ENCODE data around the gene BIRC7. TPM values are rescaled to one million over a fixed set of nuclear protein-coding genes. Genes with fewer than 3 reads are reported as not detected.

Gene BIRC7
- total and polyA plus RNA-seq, 2 donors (not counting 3 experiments of a cell fraction or from before 2014, with no cell fraction given), result not detected

DNA sequence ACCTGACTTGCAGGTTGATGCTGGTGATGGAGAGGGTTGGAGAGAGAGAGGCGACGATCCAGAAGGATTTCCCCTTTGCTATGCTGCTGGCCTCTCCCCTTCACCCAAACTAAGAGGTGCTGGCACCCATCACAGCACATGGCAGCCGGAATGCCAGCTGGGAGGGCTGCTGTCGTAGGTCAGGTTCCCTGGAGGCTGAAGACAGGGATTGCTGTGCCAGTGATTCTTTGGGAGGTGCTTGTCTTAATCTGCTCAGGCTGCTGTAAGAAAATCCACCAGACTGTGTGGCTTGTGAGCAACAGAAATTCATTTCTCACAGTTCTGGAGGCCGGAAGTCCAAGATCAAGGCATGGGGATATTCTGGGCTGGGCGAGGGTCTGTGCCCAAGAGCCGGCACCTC is 32.6 kb downstream of the BIRC7 start:
- ChIA-PET POLR2A (no interaction called here), CTCF (interaction anchor here (1.0 to 2.4 kb wide), 3 partner anchors 9 to 45 kb away, joined by 3 to 7 read pairs (median 3); no protein-coding TSS in a partner anchor)
- Histone ChIP-seq H3K9ac (replicated peaks; ENCODE audit: extremely low read depth, insufficient read depth, low read length) (no peak overlapping the region), H3K9me1 (replicated peaks; ENCODE audit: control insufficient read depth, extremely low read depth, insufficient read depth, low read length) (no peaks in the 10 kb centered on the region), H3K4me3 (replicated peaks in 1 of 3; ENCODE audit: insufficient read depth in 1 of 3, low read depth in 1 of 3, low read length in 3 of 3) (no peak overlapping the region), H3K79me2 (ENCODE audit: control insufficient read depth, insufficient read depth, low read length) (peaks cover 6% of the 10 kb centered on the region), H3K36me3 (ENCODE audit: control insufficient read depth in 2 of 2, extremely low read depth in 1 of 2, insufficient read depth in 2 of 2, low read length in 2 of 2) (no peaks in the 10 kb centered on the region), H2AFZ (ENCODE audit: low read depth, low read length) (no peak overlapping the region), H3K27ac (ENCODE audit: insufficient read depth, low read depth, low read length) (no peak overlapping the region), H3K9me3 (replicated peaks; ENCODE audit: control insufficient read depth, insufficient read depth, low read length) (no peaks in the 10 kb centered on the region), H3K27me3 (ENCODE audit: control insufficient read depth in 2 of 2, insufficient read depth in 2 of 2, low read length in 2 of 2) (peaks cover 0 to 1% of the 10 kb centered on the region in 2 experiments), H3K4me1 (ENCODE audit: control insufficient read depth, extremely low read depth, insufficient read depth, low read length) (no peaks in the 10 kb centered on the region), H4K20me1 (replicated peaks; ENCODE audit: control insufficient read depth, extremely low read depth, insufficient read depth, low read length) (no peaks in the 10 kb centered on the region), H3K4me2 (ENCODE audit: insufficient read depth, low read length) (no peak overlapping the region)
- dilution Hi-C loops (cut with MboI; ENCODE audit: extremely low pct_ligation_motif_present, low sequenced_read_pairs), result no loop called here
- no peak for DNase-seq (ENCODE audit: low read depth, low spot score)
- BruUV-seq (replicated peaks), result no TSS peak
- no peak for FAIRE-seq
- TF ChIP-seq POLR2AphosphoS5 (IDR thresholded peaks at IDR 0.05; ENCODE audit: insufficient read depth, low read depth, low read length) (no peak), GATA2 (IDR thresholded peaks at IDR 0.05; ENCODE audit: insufficient read depth, insufficient read length, low read depth, low read length) (no peak), MAX (IDR thresholded peaks at IDR 0.05; ENCODE audit: insufficient read depth, insufficient read length) (no peak), MYC (IDR thresholded peaks at IDR 0.05; ENCODE audit: low read depth, low read length) (no peak), EZH2 (IDR thresholded peaks at IDR 0.05; ENCODE audit: borderline replicate concordance, low read depth, low read length, severe bottlenecking) (no peak), JUN (IDR thresholded peaks at IDR 0.05; ENCODE audit: borderline replicate concordance, insufficient read depth, insufficient read length, low read depth) (no peak), FOS (IDR thresholded peaks at IDR 0.05; ENCODE audit: borderline replicate concordance, insufficient read depth, low read length) (no peak), POLR2A (IDR thresholded peaks at IDR 0.05; ENCODE audit: low read depth, low read length) (no peak)
- TF ChIP-seq, protein P1, sequence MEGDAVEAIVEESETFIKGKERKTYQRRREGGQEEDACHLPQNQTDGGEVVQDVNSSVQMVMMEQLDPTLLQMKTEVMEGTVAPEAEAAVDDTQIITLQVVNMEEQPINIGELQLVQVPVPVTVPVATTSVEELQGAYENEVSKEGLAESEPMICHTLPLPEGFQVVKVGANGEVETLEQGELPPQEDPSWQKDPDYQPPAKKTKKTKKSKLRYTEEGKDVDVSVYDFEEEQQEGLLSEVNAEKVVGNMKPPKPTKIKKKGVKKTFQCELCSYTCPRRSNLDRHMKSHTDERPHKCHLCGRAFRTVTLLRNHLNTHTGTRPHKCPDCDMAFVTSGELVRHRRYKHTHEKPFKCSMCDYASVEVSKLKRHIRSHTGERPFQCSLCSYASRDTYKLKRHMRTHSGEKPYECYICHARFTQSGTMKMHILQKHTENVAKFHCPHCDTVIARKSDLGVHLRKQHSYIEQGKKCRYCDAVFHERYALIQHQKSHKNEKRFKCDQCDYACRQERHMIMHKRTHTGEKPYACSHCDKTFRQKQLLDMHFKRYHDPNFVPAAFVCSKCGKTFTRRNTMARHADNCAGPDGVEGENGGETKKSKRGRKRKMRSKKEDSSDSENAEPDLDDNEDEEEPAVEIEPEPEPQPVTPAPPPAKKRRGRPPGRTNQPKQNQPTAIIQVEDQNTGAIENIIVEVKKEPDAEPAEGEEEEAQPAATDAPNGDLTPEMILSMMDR (IDR thresholded peaks at IDR 0.05; ENCODE audit: extremely low read depth in 1 of 2, insufficient read depth in 1 of 2, low read depth in 1 of 2, low read length in 2 of 2), result no peak
- intact Hi-C loops (cut with micrococcal nuclease), result no loop called here

Measured in endothelial cell of umbilical vein (primary cell).